GM21526 (cell line): Measurements from ENCODE around the gene DAP.

Experiments used
- ATAC-seq: cut with Tn5 transposase; IDR thresholded peaks from one replicate; pipeline ENCODE4 v1.9.1; 2021; ENCODE audit warnings: moderate library complexity; ENCODE audit not compliant: unreplicated experiment, low FRiP score

DAP gene

DNA sequence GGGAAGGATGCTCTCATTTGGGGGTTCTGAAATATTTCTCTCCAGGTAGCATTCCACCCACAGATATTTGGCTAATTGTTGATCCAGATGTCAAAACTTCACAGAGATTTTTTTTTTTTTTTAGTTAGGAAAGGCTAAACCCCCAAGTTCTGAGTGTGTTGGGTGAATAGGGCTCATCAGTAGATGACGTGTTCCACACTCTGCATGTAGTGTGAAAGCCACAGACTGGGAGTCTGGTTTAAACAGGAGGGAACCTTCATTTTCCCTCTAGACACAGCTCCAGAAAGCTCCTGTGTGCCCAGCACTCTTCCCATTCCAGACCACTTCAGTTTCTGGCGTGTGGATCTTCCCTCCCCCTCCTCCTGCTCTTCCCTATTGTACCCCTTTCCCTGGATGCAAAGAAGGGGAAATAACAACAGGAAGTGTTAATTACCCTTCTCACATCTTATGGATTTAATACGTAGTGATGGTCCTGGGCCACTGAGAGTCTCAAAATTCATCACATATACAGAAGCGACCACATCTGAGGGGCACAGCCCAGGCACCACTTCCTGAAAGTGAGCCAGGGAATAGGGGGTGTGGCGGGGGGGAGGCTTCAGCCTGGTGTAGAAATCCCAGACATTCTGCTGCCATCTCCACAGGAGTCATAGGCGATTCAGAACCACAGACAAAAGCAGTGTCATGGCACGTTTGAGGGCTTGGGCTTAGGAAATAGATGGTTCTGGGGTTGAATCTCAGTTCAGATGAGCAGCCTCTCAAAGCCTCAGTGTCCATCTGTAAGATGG lies 65.1 kb downstream of the DAP start:
- ATAC-seq: no peak

DNA sequence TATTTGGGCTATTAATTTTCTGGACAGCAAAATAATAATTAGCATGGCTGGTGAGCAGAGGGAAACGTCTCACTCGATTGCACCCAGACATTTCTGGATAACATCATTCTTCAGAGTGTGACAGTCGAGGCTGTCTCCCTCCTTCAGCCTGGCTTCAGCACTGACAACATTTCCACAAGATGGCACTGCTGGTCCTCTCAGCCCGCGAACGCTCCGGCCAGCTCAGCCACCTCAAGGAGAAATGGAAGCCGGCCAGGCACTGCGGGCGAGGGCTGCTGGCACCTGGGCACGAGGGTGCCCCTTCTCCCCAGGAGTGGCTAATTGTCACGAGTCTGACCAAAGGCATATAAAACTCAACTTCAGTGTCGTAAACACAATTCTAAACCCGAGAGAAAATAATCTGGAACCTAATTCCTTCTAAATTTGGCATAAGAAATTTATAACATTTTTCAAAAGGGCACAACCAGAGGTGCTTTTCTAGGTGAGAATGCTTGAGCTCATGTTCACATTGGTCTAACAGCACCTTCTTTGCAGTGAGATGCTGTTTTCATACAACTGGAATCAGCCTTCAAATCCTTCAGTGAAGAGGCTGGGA lies 65.9 kb downstream of the DAP start:
- peak; percentile 41 for ATAC-seq

DNA sequence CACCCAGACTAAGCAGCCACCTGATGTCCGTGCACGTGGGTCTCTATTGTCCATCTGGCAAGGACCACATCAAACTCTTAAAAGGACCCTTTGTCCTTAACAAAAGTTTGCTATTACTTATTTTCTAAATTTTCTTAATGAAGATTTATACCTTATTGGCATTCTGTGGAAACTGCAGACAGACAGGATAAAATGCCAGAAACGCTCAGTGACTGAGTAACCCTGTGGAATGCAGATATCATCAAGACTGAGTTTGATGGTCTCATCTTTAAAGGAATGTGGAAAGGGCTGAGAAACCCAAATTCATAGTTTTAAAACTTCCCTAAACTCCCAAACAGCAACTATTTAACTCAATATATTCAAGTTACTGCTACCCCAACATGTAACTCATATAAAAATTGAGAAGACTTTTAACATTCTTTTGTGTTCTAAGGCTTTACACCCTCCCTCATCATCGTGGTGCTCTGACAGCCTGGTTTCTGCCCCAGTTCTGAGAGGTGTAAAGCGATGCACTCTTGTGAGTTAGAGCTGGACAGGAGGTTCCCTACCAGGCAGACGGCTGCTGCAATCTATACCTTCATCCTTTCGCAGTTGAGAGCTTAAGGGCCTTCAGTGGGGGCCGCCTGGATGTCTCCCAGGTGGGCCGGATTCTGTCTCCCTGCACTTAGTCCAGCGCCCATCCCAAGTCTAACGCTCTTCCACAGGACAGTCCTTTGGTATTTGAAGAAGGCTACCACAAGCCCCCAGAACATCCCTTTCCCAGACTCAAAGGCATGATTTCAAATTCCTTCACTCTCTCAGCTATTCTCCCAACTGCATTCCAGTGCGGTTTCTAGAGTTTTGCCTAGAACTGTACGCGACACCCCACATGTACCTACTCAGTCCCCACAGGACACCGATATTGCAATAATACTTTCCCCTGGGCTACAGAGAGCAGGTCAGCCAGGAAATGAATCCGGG lies 68.9 kb downstream of the DAP start:
- ATAC-seq: no peak

- ATAC-seq: no peak
Observed at GRCh38 chr5:10690460-10691440, 70.3 kb downstream of the DAP start.

GRCh38 chr5:10689391-10690081 lies 71.5 kb downstream of the DAP start:
- no peak for ATAC-seq

DNA sequence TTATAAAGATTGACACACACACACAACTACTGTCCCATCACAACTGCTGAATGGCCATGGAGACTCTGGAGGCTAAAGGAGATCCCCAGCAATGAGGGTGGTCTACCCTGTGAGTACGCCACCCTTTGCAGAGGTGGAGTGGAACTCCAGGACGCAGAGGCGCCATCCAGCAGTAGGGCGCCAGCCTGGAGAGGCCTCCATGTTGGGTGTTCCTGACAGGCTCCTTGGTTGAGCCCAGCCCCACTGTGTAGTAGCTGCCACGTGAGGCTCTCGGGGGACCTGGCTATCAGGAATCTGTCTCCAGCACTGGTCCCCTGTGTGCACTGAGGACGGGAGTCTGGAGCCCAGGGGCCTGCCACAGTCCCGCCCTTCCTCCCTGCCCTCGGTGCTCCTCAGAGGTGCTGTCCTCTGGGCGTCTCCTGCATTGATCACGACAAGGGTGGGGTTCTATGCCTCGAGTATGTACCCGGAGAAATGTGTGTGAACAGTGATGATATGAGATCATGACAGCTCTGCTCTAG lies 72.3 kb downstream of the DAP start:
- ATAC-seq: no peak

GRCh38 chr5:10686890-10687289 lies 74.1 kb downstream of the DAP start:
- ATAC-seq: no peak

GRCh38 chr5:10685115-10685521 lies 75.9 kb downstream of the DAP start:
- peak; percentile 77 for ATAC-seq

GRCh38 chr5:10684303-10685086 lies 76.5 kb downstream of the DAP start:
- peak; percentile 58 for ATAC-seq

DNA sequence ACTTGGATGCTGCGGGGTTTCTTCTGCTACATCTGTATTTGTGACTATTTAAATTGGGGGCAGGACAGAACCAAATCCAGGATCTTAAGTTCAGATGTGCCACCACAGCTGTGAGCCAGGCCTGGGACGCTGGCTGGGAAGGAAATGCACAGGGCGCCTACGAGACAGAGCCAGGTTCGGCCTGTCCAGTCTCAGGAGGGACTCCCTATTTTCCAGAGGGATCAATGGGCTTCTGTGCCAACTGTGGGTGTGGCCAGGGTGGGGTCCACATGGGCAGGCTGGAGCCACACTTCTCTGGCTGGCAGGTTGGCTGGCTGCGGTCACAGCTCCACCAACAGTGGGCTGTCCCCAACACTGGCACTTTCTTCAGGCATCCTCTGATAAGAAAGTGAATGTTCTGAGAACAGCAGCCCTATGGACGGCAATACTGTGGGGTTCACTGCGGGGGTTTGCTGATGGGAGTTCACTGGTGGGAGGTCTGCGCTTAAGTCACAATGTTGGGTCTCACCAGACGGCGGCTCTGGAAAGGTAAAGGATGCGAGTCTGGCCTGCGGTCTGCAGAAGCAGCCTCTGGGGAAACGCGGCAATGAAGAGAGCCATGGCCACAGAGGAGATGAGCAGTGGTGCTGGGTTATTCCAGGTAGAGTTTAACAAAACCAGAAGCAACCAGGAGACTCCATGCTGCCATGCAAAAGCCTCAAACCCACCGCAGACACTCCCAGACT lies 78.1 kb downstream of the DAP start:
- ATAC-seq: no peak

- no peak for ATAC-seq
Observed at GRCh38 chr5:10681731-10682679, 79.0 kb downstream of the DAP start.

GRCh38 chr5:10680876-10681481 lies 80.1 kb downstream of the DAP start:
- ATAC-seq: no peak

DNA sequence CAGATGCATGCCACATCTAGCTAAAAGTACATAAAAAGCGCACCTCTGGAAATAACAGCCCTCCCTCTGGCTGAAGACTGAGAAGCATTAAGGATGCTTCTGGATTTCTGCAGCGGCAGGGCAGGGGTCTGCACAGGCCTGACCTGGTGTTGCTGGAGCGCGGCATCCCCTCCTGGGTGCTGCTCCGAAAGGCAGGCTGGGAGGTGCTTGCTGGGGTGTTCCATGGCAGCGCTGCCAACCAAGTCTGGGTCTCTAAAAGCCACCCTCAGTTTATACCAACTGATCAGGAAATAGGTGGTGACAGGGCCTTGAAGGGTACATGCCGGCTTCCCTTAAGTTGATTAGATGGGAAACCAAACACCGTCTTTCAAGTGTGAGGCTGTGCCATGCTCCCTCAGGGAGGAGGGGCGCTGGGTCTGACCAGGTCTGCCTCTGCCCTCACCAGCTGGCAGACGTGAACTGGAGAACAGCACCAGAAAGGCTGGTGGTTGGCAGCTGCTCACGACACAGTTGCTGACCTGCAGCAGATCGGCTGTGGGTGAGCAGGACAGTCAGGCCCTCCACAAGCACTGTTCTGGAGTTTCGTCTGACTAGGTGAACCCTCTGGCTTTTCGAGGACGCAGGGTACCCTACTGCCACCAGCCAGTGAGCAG lies 81.6 kb downstream of the DAP start:
- ATAC-seq: no peak

DNA sequence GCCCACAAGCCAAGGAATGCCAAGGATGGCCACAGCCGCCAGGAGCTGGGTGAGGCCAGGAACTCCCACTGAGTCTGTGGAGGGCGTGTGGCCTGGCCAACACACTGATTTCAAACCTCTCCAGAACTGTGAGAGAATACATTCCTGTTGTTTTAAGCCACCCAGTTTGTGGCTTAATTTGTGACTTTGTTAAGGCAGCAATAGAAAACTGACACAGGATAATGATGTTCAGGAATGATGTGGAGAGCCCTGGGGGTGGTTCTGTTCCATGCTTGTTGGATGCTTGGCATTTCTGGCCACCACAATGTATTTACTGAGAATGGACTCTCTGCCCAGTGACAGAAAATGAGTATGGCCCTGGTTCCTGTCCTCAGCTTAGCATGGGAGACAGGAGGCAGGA lies 82.8 kb downstream of the DAP start:
- ATAC-seq: no peak

DNA sequence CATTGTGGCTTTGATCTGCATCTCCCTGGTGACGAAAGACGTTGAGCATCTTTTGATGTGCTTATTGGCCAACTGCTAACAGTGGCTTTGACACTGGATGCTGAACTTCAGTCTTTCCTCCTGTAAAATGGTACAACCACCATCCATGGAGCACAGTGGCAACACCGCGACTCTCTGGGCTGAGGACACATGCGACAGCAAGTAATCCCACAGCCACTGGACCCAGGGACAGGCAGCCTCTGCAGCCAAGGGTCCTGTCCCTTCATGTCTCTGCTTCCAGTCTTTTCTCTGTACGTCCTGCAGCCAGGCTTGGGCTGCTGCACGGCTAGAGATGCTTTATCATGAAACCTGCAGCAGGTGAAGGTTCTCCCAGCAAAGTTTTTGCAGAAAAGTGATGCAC lies 83.5 kb downstream of the DAP start:
- no peak for ATAC-seq

DNA sequence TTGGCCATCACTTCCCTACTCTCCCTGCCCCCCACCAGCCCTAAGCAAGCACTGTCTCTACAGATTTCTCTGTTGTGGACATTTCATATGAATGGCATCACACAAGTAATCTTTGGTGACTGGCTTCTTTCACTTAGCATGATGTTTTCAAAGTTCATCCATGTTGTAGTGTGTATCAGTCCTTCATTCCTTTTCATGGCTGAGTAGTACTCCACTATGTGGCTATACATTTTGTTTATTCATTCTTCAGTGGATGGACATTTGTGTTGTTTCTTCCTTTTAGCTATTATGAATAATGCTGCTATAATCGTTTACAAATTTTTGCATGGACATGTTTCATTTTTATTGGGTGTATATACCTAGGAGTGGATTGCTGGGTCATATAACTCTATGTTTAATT lies 84.1 kb downstream of the DAP start:
- ATAC-seq: no peak
